GM23338 (cell line): ENCODE results near the gene TRIM44. TPM values are rescaled to one million over a fixed set of nuclear protein-coding genes. Genes with fewer than 3 reads are reported as not detected.

ENCODE experiments used
- ATAC-seq: fragments of 200-7000 bp; cut with Tn5 transposase; 3 replicates; pipeline ENCODE4 v1.9.1; 2020
- DNase-seq: peaks from one replicate; pipeline ENCODE4 v3.0.0-alpha.2; 2015; ENCODE audit warnings: low spot score
- H2AFZ ChIP-seq: fragments of 200-600 bp; sonication (generic); 2 replicates; pipeline ENCODE4 v1.8.0; 2016; ENCODE audit warnings: antibody characterized with exemption, mild to moderate bottlenecking, moderate library complexity
- H3F3A ChIP-seq: fragments of 200-600 bp; sonication (generic); replicated peaks from 2 replicates; pipeline ENCODE4 v1.8.0; 2017; ENCODE audit warnings: antibody characterized with exemption, mixed run types, low read depth
- H3K27ac ChIP-seq: fragments of 200-600 bp; sonication (generic); 2 replicates; pipeline ENCODE4 v1.6.1; 2016; ENCODE audit warnings: low read depth
- H3K27me3 ChIP-seq: fragments of 200-600 bp; sonication (generic); 2 replicates; pipeline ENCODE4 v1.8.0; 2016; ENCODE audit warnings: mild to moderate bottlenecking, mixed run types, moderate library complexity; ENCODE audit not compliant: insufficient read depth
- H3K36me3 ChIP-seq: fragments of 200-600 bp; sonication (generic); 2 replicates; pipeline ENCODE4 v1.8.0; 2016; ENCODE audit warnings: mild to moderate bottlenecking; ENCODE audit not compliant: insufficient read depth
- H3K4me1 ChIP-seq: fragments of 200-600 bp; sonication (generic); 2 replicates; pipeline ENCODE4 v1.8.0; 2016; ENCODE audit warnings: mild to moderate bottlenecking, moderate library complexity; ENCODE audit not compliant: insufficient read depth
- H3K4me2 ChIP-seq: fragments of 200-600 bp; sonication (generic); 2 replicates; pipeline ENCODE4 v1.7.1; 2017; ENCODE audit warnings: mixed run types
- H3K4me3 ChIP-seq: fragments of 200-600 bp; sonication (generic); 2 replicates; pipeline ENCODE4 v1.6.1; 2016; ENCODE audit warnings: mixed run types
- H3K79me2 ChIP-seq: fragments of 200-600 bp; sonication (generic); replicated peaks from 2 replicates; pipeline ENCODE4 v1.8.0; 2017; ENCODE audit warnings: mild to moderate bottlenecking; ENCODE audit not compliant: insufficient read depth
- H3K9me2 ChIP-seq: fragments of 200-600 bp; sonication (generic); 2 replicates; pipeline ENCODE4 v1.8.0; 2017; ENCODE audit not compliant: insufficient read depth
- H4K20me1 ChIP-seq: fragments of 200-600 bp; sonication (generic); replicated peaks from 2 replicates; pipeline ENCODE4 v1.8.0; 2017; ENCODE audit warnings: mild to moderate bottlenecking; ENCODE audit not compliant: insufficient read depth
- H3K27ac Mint-ChIP-seq: 2 replicates; pipeline ENCODE4 v1.8.0; 2020; ENCODE audit warnings: inconsistent platforms, mild to moderate bottlenecking, moderate library complexity, mixed read lengths
- H3K27me3 Mint-ChIP-seq: 3 replicates; pipeline ENCODE4 v1.8.0; 2022; ENCODE audit warnings: low read depth, mild to moderate bottlenecking, moderate library complexity, mixed read lengths, inconsistent platforms; ENCODE audit not compliant: insufficient read depth, poor library complexity
- H3K36me3 Mint-ChIP-seq: 3 replicates; pipeline ENCODE4 v1.8.0; 2021; ENCODE audit warnings: low read depth, mild to moderate bottlenecking, inconsistent platforms, moderate library complexity, mixed read lengths
- H3K4me1 Mint-ChIP-seq: 3 replicates; pipeline ENCODE4 v1.8.0; 2020; ENCODE audit warnings: mild to moderate bottlenecking, inconsistent platforms, mixed read lengths
- H3K4me3 Mint-ChIP-seq: 3 replicates; pipeline ENCODE4 v1.8.0; 2021; ENCODE audit warnings: moderate library complexity, mild to moderate bottlenecking, inconsistent platforms, mixed read lengths
- H3K9me3 Mint-ChIP-seq: 3 replicates; pipeline ENCODE4 v1.8.0; 2020; ENCODE audit warnings: moderate library complexity, mild to moderate bottlenecking, inconsistent platforms, mixed read lengths
- CREB1 ChIP-seq: fragments of 250-450 bp; sonication (Bioruptor Pico); IDR thresholded peaks from 2 replicates; pipeline ENCODE4 v1.5.0; 2020; ENCODE audit warnings: low read depth, mild to moderate bottlenecking, moderate library complexity
- EZH2phosphoT487 ChIP-seq: fragments of 200-600 bp; sonication (generic); IDR thresholded peaks from one replicate; pipeline ENCODE4 v1.8.1; 2018; ENCODE audit warnings: antibody characterized with exemption; ENCODE audit not compliant: unreplicated experiment
- JUNB ChIP-seq: IDR thresholded peaks from one replicate; pipeline ENCODE4 v1.6.1; 2016; ENCODE audit warnings: antibody characterized with exemption; ENCODE audit not compliant: unreplicated experiment
- POLR2AphosphoS5 ChIP-seq: IDR thresholded peaks from 2 replicates; pipeline ENCODE4 v1.6.1; 2016; ENCODE audit warnings: antibody characterized with exemption, low read depth
- STAT1 ChIP-seq: IDR thresholded peaks from one replicate; pipeline ENCODE4 v1.6.1; 2016; ENCODE audit warnings: antibody characterized with exemption; ENCODE audit not compliant: unreplicated experiment
- ZNF114 ChIP-seq: fragments of 250-450 bp; sonication (Bioruptor Pico); IDR thresholded peaks from 2 replicates; pipeline ENCODE4 v1.5.0; 2020; ENCODE audit warnings: mild to moderate bottlenecking, moderate library complexity
- ZNF331 ChIP-seq: fragments of 250-450 bp; sonication (Bioruptor Pico); IDR thresholded peaks from 2 replicates; pipeline ENCODE4 v1.5.0; 2020; ENCODE audit warnings: low read depth, mild to moderate bottlenecking, moderate library complexity
- long read RNA-seq: library from polyadenylated mRNA; unstranded; transcript quantifications from one replicate; pipeline ENCODE4 v2.0.0, GENCODE V29; 2020; ENCODE audit not compliant: unreplicated experiment
- polyA plus RNA-seq: library from polyadenylated mRNA; unstranded; fragments of >200 nt; fragmentation: Nextera tagmentation; extraction: Ambion mirVana; gene quantifications from 2 replicates; pipeline ENCODE4 v1.2.1, GENCODE V29; 2016
- total RNA-seq: library from RNA; depleted of rRNA; stranded (reverse); fragments of >200 nt; shearing (Covaris generic); gene quantifications from 2 replicates; pipeline ENCODE4 v1.2.3, GENCODE V29; 2014; rRNA removed
- TF ChIP-seq, protein P1 (sequence below): fragments of 250-450 bp; sonication (Bioruptor Pico); IDR thresholded peaks from 2 replicates; pipeline ENCODE4 v1.5.0; 2020; ENCODE audit warnings: mild to moderate bottlenecking, moderate library complexity
- TF ChIP-seq, protein P2 (sequence below): IDR thresholded peaks from one replicate; pipeline ENCODE4 v1.6.1; 2018; ENCODE audit warnings: antibody characterized with exemption; ENCODE audit not compliant: unreplicated experiment
- TF ChIP-seq, protein P3 (sequence below): IDR thresholded peaks from 2 replicates; pipeline ENCODE4 v1.6.1; 2016; ENCODE audit warnings: antibody characterized with exemption
- TF ChIP-seq, protein P4 (sequence below), 2 experiments: fragments of 200-600 bp in 1 of 2; sonication (generic) in 1 of 2; conservative IDR thresholded peaks; 2 replicates each; pipeline versions ENCODE4 v1.5.1 to v1.6.1; 2016 to 2017; ENCODE audit warnings: antibody characterized with exemption in 2 of 2, low read depth in 2 of 2, mild to moderate bottlenecking in 2 of 2, moderate library complexity in 1 of 2

The TRIM44 gene, protein sequence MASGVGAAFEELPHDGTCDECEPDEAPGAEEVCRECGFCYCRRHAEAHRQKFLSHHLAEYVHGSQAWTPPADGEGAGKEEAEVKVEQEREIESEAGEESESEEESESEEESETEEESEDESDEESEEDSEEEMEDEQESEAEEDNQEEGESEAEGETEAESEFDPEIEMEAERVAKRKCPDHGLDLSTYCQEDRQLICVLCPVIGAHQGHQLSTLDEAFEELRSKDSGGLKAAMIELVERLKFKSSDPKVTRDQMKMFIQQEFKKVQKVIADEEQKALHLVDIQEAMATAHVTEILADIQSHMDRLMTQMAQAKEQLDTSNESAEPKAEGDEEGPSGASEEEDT
- total RNA-seq (10.3 and 11.0 TPM in 2 replicates), polyA plus RNA-seq (7.6 and 10.4 TPM in 2 replicates)
- long read RNA-seq, full-length matches to known transcripts = 8 of 13 reads
- long read RNA-seq, partial matches to known transcripts = 3 of 13 reads
- long read RNA-seq, other reads (novel, unspliced or antisense) = 2 of 13 reads

DNA sequence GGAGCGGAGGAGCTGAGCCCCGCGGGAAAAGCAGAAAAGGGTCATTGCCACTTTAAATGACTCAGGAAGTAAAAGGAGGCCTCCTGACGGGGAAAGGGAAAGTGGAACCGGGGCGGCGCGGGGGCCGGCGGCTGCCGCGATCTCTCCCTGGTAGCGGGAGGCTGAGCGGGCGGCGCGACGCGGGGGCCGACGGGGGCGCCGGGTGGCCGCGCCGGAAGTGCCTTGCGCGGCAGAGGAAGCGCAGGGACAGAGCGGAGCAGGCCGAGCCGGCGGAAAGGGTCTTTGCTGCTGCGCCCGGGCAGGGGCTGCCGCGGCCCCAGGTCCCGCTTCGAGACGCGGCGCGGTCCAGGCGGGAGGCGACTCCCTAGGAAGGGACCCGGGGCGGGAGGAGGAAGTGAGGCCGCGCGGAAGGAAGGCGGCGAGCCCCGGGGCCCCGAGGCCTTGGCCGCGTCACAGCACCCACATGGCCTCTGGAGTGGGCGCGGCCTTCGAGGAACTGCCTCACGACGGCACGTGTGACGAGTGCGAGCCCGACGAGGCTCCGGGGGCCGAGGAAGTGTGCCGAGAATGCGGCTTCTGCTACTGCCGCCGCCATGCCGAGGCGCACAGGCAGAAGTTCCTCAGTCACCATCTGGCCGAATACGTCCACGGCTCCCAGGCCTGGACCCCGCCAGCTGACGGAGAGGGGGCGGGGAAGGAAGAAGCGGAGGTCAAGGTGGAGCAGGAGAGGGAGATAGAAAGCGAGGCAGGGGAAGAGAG lies at the start of gene TRIM44:
Gene TRIM44 (plus strand): TSS at position 127 of the 759 bp plus-strand sequence. CDS start 337 bp downstream, at position 464.
- peak within 1 kb of the TSS; percentile 98 for H2AFZ ChIP-seq
- H3F3A ChIP-seq = peaks cover 5% of the 10 kb centered on the region; the same call in 1 of the 2 replicates
- H3K79me2 ChIP-seq = peaks cover 45% of the 10 kb centered on the region
- H3K9me3 Mint-ChIP-seq = peaks cover 42% of the 10 kb centered on the region
- H3K36me3 ChIP-seq = peaks cover 6% of the 10 kb centered on the region; the same call in 1 of the 2 replicates
- H3K27ac ChIP-seq = peak within 1 kb of the TSS; percentile 22; the same call in 1 of the 2 replicates
- peaks cover 11% of the 10 kb centered on the region; the same call in 2 of the 3 replicates for H3K4me1 Mint-ChIP-seq
- peak within 1 kb of the TSS; percentile 80 for H3K4me3 Mint-ChIP-seq
- H3K27me3 ChIP-seq = peaks cover 53% of the 10 kb centered on the region
- H3K4me2 ChIP-seq = peak within 1 kb of the TSS; percentile 90
- H3K4me1 ChIP-seq = peaks cover 10% of the 10 kb centered on the region
- H3K27me3 Mint-ChIP-seq = peaks cover 22% of the 10 kb centered on the region
- H3K36me3 Mint-ChIP-seq = peaks cover 44% of the 10 kb centered on the region
- H3K9me2 ChIP-seq = peaks cover 9% of the 10 kb centered on the region
- H4K20me1 ChIP-seq = no peaks in the 10 kb centered on the region
- ATAC-seq (peak; percentile 94), DNase-seq (peak; percentile 86)
- H3K27ac Mint-ChIP-seq = peak within 1 kb of the TSS; percentile 16
- peak within 1 kb of the TSS; percentile 71 for H3K4me3 ChIP-seq
- TF ChIP-seq CREB1 (peak; percentile 81), ZNF331 (no peak), ZNF114 (no peak), POLR2AphosphoS5 (peak; percentile 49), JUNB (no peak), EZH2phosphoT487 (no peak), STAT1 (no peak)
- TF ChIP-seq, protein P1, sequence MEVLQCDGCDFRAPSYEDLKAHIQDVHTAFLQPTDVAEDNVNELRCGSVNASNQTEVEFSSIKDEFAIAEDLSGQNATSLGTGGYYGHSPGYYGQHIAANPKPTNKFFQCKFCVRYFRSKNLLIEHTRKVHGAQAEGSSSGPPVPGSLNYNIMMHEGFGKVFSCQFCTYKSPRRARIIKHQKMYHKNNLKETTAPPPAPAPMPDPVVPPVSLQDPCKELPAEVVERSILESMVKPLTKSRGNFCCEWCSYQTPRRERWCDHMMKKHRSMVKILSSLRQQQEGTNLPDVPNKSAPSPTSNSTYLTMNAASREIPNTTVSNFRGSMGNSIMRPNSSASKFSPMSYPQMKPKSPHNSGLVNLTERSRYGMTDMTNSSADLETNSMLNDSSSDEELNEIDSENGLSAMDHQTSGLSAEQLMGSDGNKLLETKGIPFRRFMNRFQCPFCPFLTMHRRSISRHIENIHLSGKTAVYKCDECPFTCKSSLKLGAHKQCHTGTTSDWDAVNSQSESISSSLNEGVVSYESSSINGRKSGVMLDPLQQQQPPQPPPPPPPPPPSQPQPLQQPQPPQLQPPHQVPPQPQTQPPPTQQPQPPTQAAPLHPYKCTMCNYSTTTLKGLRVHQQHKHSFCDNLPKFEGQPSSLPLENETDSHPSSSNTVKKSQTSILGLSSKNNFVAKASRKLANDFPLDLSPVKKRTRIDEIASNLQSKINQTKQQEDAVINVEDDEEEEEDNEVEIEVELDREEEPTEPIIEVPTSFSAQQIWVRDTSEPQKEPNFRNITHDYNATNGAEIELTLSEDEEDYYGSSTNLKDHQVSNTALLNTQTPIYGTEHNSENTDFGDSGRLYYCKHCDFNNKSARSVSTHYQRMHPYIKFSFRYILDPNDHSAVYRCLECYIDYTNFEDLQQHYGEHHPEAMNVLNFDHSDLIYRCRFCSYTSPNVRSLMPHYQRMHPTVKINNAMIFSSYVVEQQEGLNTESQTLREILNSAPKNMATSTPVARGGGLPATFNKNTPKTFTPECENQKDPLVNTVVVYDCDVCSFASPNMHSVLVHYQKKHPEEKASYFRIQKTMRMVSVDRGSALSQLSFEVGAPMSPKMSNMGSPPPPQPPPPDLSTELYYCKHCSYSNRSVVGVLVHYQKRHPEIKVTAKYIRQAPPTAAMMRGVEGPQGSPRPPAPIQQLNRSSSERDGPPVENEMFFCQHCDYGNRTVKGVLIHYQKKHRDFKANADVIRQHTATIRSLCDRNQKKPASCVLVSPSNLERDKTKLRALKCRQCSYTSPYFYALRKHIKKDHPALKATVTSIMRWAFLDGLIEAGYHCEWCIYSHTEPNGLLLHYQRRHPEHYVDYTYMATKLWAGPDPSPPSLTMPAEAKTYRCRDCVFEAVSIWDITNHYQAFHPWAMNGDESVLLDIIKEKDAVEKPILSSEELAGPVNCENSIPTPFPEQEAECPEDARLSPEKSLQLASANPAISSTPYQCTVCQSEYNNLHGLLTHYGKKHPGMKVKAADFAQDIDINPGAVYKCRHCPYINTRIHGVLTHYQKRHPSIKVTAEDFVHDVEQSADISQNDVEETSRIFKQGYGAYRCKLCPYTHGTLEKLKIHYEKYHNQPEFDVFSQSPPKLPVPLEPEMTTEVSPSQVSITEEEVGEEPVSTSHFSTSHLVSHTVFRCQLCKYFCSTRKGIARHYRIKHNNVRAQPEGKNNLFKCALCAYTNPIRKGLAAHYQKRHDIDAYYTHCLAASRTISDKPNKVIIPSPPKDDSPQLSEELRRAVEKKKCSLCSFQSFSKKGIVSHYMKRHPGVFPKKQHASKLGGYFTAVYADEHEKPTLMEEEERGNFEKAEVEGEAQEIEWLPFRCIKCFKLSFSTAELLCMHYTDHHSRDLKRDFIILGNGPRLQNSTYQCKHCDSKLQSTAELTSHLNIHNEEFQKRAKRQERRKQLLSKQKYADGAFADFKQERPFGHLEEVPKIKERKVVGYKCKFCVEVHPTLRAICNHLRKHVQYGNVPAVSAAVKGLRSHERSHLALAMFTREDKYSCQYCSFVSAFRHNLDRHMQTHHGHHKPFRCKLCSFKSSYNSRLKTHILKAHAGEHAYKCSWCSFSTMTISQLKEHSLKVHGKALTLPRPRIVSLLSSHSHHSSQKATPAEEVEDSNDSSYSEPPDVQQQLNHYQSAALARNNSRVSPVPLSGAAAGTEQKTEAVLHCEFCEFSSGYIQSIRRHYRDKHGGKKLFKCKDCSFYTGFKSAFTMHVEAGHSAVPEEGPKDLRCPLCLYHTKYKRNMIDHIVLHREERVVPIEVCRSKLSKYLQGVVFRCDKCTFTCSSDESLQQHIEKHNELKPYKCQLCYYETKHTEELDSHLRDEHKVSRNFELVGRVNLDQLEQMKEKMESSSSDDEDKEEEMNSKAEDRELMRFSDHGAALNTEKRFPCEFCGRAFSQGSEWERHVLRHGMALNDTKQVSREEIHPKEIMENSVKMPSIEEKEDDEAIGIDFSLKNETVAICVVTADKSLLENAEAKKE (CRISPR knock-in tag) = no peak
- TF ChIP-seq, protein P2, sequence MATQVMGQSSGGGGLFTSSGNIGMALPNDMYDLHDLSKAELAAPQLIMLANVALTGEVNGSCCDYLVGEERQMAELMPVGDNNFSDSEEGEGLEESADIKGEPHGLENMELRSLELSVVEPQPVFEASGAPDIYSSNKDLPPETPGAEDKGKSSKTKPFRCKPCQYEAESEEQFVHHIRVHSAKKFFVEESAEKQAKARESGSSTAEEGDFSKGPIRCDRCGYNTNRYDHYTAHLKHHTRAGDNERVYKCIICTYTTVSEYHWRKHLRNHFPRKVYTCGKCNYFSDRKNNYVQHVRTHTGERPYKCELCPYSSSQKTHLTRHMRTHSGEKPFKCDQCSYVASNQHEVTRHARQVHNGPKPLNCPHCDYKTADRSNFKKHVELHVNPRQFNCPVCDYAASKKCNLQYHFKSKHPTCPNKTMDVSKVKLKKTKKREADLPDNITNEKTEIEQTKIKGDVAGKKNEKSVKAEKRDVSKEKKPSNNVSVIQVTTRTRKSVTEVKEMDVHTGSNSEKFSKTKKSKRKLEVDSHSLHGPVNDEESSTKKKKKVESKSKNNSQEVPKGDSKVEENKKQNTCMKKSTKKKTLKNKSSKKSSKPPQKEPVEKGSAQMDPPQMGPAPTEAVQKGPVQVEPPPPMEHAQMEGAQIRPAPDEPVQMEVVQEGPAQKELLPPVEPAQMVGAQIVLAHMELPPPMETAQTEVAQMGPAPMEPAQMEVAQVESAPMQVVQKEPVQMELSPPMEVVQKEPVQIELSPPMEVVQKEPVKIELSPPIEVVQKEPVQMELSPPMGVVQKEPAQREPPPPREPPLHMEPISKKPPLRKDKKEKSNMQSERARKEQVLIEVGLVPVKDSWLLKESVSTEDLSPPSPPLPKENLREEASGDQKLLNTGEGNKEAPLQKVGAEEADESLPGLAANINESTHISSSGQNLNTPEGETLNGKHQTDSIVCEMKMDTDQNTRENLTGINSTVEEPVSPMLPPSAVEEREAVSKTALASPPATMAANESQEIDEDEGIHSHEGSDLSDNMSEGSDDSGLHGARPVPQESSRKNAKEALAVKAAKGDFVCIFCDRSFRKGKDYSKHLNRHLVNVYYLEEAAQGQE = peak; percentile 7
- TF ChIP-seq, protein P3, sequence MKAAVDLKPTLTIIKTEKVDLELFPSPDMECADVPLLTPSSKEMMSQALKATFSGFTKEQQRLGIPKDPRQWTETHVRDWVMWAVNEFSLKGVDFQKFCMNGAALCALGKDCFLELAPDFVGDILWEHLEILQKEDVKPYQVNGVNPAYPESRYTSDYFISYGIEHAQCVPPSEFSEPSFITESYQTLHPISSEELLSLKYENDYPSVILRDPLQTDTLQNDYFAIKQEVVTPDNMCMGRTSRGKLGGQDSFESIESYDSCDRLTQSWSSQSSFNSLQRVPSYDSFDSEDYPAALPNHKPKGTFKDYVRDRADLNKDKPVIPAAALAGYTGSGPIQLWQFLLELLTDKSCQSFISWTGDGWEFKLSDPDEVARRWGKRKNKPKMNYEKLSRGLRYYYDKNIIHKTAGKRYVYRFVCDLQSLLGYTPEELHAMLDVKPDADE = 0 out of 2 replicates have a peak, but pooled peaks have one; percentile 26
- TF ChIP-seq, protein P4, sequence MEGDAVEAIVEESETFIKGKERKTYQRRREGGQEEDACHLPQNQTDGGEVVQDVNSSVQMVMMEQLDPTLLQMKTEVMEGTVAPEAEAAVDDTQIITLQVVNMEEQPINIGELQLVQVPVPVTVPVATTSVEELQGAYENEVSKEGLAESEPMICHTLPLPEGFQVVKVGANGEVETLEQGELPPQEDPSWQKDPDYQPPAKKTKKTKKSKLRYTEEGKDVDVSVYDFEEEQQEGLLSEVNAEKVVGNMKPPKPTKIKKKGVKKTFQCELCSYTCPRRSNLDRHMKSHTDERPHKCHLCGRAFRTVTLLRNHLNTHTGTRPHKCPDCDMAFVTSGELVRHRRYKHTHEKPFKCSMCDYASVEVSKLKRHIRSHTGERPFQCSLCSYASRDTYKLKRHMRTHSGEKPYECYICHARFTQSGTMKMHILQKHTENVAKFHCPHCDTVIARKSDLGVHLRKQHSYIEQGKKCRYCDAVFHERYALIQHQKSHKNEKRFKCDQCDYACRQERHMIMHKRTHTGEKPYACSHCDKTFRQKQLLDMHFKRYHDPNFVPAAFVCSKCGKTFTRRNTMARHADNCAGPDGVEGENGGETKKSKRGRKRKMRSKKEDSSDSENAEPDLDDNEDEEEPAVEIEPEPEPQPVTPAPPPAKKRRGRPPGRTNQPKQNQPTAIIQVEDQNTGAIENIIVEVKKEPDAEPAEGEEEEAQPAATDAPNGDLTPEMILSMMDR (conservative IDR thresholded peaks at IDR 0.05; ENCODE audit: low read depth in 2 of 2) = no peak
